ENCODE measurements around the gene TEX264.

GRCh38 chr3:51688206-51688600 lies 17.2 kb downstream of the TEX264 start:
- no peak for TF ChIP-seq POLR2A (IDR thresholded peaks at IDR 0.05)
- TF ChIP-seq, protein P1, sequence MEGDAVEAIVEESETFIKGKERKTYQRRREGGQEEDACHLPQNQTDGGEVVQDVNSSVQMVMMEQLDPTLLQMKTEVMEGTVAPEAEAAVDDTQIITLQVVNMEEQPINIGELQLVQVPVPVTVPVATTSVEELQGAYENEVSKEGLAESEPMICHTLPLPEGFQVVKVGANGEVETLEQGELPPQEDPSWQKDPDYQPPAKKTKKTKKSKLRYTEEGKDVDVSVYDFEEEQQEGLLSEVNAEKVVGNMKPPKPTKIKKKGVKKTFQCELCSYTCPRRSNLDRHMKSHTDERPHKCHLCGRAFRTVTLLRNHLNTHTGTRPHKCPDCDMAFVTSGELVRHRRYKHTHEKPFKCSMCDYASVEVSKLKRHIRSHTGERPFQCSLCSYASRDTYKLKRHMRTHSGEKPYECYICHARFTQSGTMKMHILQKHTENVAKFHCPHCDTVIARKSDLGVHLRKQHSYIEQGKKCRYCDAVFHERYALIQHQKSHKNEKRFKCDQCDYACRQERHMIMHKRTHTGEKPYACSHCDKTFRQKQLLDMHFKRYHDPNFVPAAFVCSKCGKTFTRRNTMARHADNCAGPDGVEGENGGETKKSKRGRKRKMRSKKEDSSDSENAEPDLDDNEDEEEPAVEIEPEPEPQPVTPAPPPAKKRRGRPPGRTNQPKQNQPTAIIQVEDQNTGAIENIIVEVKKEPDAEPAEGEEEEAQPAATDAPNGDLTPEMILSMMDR (IDR thresholded peaks at IDR 0.05), result no peak
- no peak for TF ChIP-seq EP300 (IDR thresholded peaks at IDR 0.05)
- no peak for TF ChIP-seq POLR2AphosphoS5 (IDR thresholded peaks at IDR 0.05)

Data from stomach (tissue), 4 donors.